HepG2 (cell line): Measurements from ENCODE around the gene BRIP1. TPM values are rescaled to one million over a fixed set of nuclear protein-coding genes. Genes with fewer than 3 reads are reported as not detected.
A peak's percentile ranks its signal among the peaks of the same experiment; 100 is the strongest.

Source experiments
- ATAC-seq: fragments of 200-7000 bp; cut with Tn5 transposase; 3 replicates; pipeline ENCODE4 v1.9.1; 2020; ENCODE audit warnings: mild to moderate bottlenecking, moderate library complexity
- BruUV-seq: library from RNA; stranded (reverse); fragments of 400-500 nt; replicated peaks from 2 replicates; lab custom pipeline; 2021; lab: Mats Ljungman, UMichigan
- CTCF ChIA-PET: fragments of 300-600 bp; formaldehyde crosslinking; extraction: SDS; loops from one replicate; lab custom pipeline; 2021; ENCODE audit warnings: low total read pairs, inconsistent platforms, low intra/inter-chr PET ratio; lab: Yijun Ruan, JAX
- POLR2A ChIA-PET: fragments of 350-600 bp; sonication (Branson Sonifier 250); formaldehyde crosslinking; loops from one replicate; lab custom pipeline; 2020; ENCODE audit warnings: antibody characterized with exemption, inconsistent platforms; lab: Yijun Ruan, JAX
- DNase-seq: peaks from one replicate; pipeline ENCODE4 v3.0.0-alpha.2; 2015; ENCODE audit warnings: low spot score
- FAIRE-seq: peaks from 3 replicates; lab custom pipeline; 2011; peaks lifted over from hg19 to GRCh38; lab: Jason Lieb, UNC
- H2AFZ ChIP-seq: one replicate; pipeline ENCODE4 v1.6.1; 2011; ENCODE audit warnings: low read length, inconsistent platforms
- H3K27ac ChIP-seq: fragments of 300-600 bp; 3 replicates; pipeline ENCODE4 v1.8.0; 2011; ENCODE audit warnings: mixed run types, mild to moderate bottlenecking, mixed read lengths, low read length, inconsistent platforms; ENCODE audit not compliant: insufficient read depth; ENCODE audit errors: extremely low read length
- H3K27me3 ChIP-seq, 2 experiments: fragments of 200-600 bp in 1 of 2; 2 replicates in 1 of 2; 3 replicates in 1 of 2; pipeline versions ENCODE4 v1.6.0 to v1.8.0; 2011; ENCODE audit warnings: low read length in 2 of 2, mild to moderate bottlenecking in 2 of 2, moderate library complexity in 2 of 2, inconsistent platforms in 1 of 2; ENCODE audit not compliant: insufficient read depth in 2 of 2, control insufficient read depth in 1 of 2
- H3K36me3 ChIP-seq, 2 experiments: fragments of 200-600 bp in 1 of 2; replicated peaks in 1 of 2; 2 replicates in 1 of 2; 3 replicates in 1 of 2; pipeline versions ENCODE4 v1.5.1 to v1.8.0; 2011; ENCODE audit warnings: low read length in 2 of 2, inconsistent platforms in 1 of 2; ENCODE audit not compliant: insufficient read depth in 2 of 2, control insufficient read depth in 1 of 2
- H3K4me1 ChIP-seq: 2 replicates; pipeline ENCODE4 v1.5.1; 2012; ENCODE audit warnings: low read length, inconsistent platforms; ENCODE audit not compliant: insufficient read depth
- H3K4me2 ChIP-seq: 2 replicates; pipeline ENCODE4 v1.6.0; 2011; ENCODE audit warnings: low read depth, low read length, inconsistent platforms
- H3K4me3 ChIP-seq, 3 experiments: fragments of 200-600 bp in 1 of 3; sonication (generic), shearing (Covaris generic) in 1 of 3; replicated peaks in 1 of 3; 2 replicates each; pipeline ENCODE4 v1.5.1; 2011 to 2016; ENCODE audit warnings: low read length in 3 of 3, inconsistent platforms in 2 of 3, low read depth in 2 of 3, mild to moderate bottlenecking in 2 of 3, control low read depth in 1 of 3, mixed read lengths in 1 of 3; ENCODE audit not compliant: insufficient read depth in 1 of 3
- H3K79me2 ChIP-seq: one replicate; pipeline ENCODE4 v1.6.1; 2011; ENCODE audit warnings: low read length, inconsistent platforms; ENCODE audit not compliant: insufficient read depth
- H3K9ac ChIP-seq: 2 replicates; pipeline ENCODE4 v1.6.0; 2011; ENCODE audit warnings: mild to moderate bottlenecking, low read depth, low read length, inconsistent platforms; ENCODE audit not compliant: insufficient read depth
- H3K9me3 ChIP-seq: 2 replicates; pipeline ENCODE4 v1.5.1; 2012; ENCODE audit warnings: mild to moderate bottlenecking, low read length
- H4K20me1 ChIP-seq: 2 replicates; pipeline ENCODE4 v1.6.0; 2011; ENCODE audit warnings: inconsistent platforms, mild to moderate bottlenecking, low read length, moderate library complexity; ENCODE audit not compliant: insufficient read depth
- ATM ChIP-seq: fragments of 450-650 bp; IDR thresholded peaks from 2 replicates; pipeline ENCODE4 v1.7.1; 2017; ENCODE audit warnings: mild to moderate bottlenecking, borderline replicate concordance
- FOSL2 ChIP-seq: sonication (generic); formaldehyde crosslinking; IDR thresholded peaks from 2 replicates; pipeline ENCODE4 v1.4.0; 2020; ENCODE audit warnings: missing genetic modification reagents
- KDM6A ChIP-seq: IDR thresholded peaks from 2 replicates; pipeline ENCODE4 v1.6.1; 2016; ENCODE audit warnings: low read depth
- KLF16 ChIP-seq, 2 experiments: sonication (generic) in 1 of 2; formaldehyde crosslinking in 1 of 2; IDR thresholded peaks; 2 replicates each; pipeline versions ENCODE4 v1.6.1 to v1.8.0; 2016 to 2023; ENCODE audit warnings: missing genetic modification reagents in 2 of 2, missing compliant biosample characterization in 1 of 2
- RAD21 ChIP-seq: fragments of 450-650 bp; formaldehyde crosslinking; IDR thresholded peaks from 2 replicates; pipeline ENCODE4 v1.5.0; 2020; ENCODE audit warnings: mild to moderate bottlenecking
- ZFP41 ChIP-seq: sonication (generic); formaldehyde crosslinking; IDR thresholded peaks from 2 replicates; pipeline ENCODE4 v1.4.0; 2020; ENCODE audit warnings: mild to moderate bottlenecking, missing genetic modification reagents, borderline replicate concordance
- ZNF124 ChIP-seq: sonication (generic); formaldehyde crosslinking; IDR thresholded peaks from 2 replicates; pipeline ENCODE4 v1.4.0; 2020; ENCODE audit warnings: missing genetic modification reagents
- WGBS: methylation state at CpG from one replicate; pipeline ENCODE4 v1.1.6; 2017; ENCODE audit warnings: low lambda C conversion rate; 5-methylcytosine and 5-hydroxymethylcytosine counted together
- in situ Hi-C: cut with HindIII; loops from 2 replicates; pipeline ENCODE4 v1.10.0; 2017; ENCODE audit warnings: low pct_unique_long_range_greater_than_20kb; ENCODE audit not compliant: extremely low pct_ligation_motif_present
- intact Hi-C: fragments of 100-400 bp; cut with micrococcal nuclease; formaldehyde crosslinking; loops from one replicate; pipeline ENCODE4 v1.10.0; 2022; ENCODE audit not compliant: unreplicated experiment
- polyA plus RNA-seq, 8 experiments: library from polyadenylated mRNA; depleted of rRNA in 3 of 8; stranded (reverse) in 7 of 8; unstranded in 1 of 8; fragments of >200 nt; fragmentation: Illumina TruSeq in 4 of 8; extraction: Trizol in 4 of 8; gene quantifications; 2 replicates each; pipeline versions ENCODE4 v1.2.1 to v1.2.3, GENCODE V29; 2011 to 2016; ENCODE audit warnings: low read depth in 4 of 8, missing spikeins in 1 of 8, mixed read lengths in 1 of 8; ENCODE audit not compliant: insufficient read depth in 1 of 8
- total RNA-seq, 5 experiments: library from RNA; depleted of rRNA; stranded (reverse); fragments of >200 nt; fragmentation: Illumina TruSeq; extraction: Trizol; gene quantifications; 2 replicates each; pipeline ENCODE4 v1.2.3, GENCODE V29; 2016; ENCODE audit warnings: low read depth in 1 of 5
- TF ChIP-seq, protein P1 (sequence below): sonication (generic); formaldehyde crosslinking; IDR thresholded peaks from 2 replicates; pipeline ENCODE4 v1.4.0; 2020; ENCODE audit warnings: mild to moderate bottlenecking, missing genetic modification reagents
- TF ChIP-seq, protein P2 (sequence below): sonication (generic); formaldehyde crosslinking; IDR thresholded peaks from 2 replicates; pipeline ENCODE4 v1.8.0; 2022; ENCODE audit warnings: mild to moderate bottlenecking, missing genetic modification reagents
- TF ChIP-seq, protein P3 (sequence below): sonication (generic); formaldehyde crosslinking; IDR thresholded peaks from 2 replicates; pipeline ENCODE4 v1.8.1; 2023; ENCODE audit warnings: mild to moderate bottlenecking, missing genetic modification reagents, borderline replicate concordance
- TF ChIP-seq, protein P4 (sequence below): sonication (generic); formaldehyde crosslinking; IDR thresholded peaks from 2 replicates; pipeline ENCODE4 v1.5.0; 2020; ENCODE audit warnings: mild to moderate bottlenecking, missing genetic modification reagents, moderate library complexity

Gene BRIP1
- total and polyA plus RNA-seq, 2 of the 13 experiments (the other 11 are each of a cell fraction or from before 2014, with no cell fraction given), result 3.8 to 27.7 TPM

DNA sequence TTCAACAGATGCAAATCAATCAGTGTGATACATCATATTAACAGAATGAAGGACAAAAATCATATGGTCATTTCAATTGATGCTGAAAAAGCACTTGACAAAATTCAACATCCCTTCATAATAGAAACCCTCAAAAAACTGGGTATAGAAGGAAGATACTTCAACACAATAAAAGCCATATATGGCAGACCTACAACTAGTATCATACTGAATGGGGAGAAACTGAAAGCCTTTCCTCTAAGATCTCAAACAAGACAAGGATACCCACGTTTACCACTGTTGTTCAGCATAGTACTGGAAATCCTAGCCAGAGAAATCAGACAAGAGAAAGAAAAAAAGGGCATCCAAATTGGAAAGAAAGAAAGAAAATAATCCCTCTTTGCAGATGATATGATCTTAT lies 225.2 kb downstream of the BRIP1 start:
- FAIRE-seq (no peak), ATAC-seq (no peak), DNase-seq (no peak)
- TF ChIP-seq, protein P1, sequence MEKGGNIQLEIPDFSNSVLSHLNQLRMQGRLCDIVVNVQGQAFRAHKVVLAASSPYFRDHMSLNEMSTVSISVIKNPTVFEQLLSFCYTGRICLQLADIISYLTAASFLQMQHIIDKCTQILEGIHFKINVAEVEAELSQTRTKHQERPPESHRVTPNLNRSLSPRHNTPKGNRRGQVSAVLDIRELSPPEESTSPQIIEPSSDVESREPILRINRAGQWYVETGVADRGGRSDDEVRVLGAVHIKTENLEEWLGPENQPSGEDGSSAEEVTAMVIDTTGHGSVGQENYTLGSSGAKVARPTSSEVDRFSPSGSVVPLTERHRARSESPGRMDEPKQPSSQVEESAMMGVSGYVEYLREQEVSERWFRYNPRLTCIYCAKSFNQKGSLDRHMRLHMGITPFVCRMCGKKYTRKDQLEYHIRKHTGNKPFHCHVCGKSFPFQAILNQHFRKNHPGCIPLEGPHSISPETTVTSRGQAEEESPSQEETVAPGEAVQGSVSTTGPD (CRISPR knock-in tag), result no peak
- TF ChIP-seq, protein P2, sequence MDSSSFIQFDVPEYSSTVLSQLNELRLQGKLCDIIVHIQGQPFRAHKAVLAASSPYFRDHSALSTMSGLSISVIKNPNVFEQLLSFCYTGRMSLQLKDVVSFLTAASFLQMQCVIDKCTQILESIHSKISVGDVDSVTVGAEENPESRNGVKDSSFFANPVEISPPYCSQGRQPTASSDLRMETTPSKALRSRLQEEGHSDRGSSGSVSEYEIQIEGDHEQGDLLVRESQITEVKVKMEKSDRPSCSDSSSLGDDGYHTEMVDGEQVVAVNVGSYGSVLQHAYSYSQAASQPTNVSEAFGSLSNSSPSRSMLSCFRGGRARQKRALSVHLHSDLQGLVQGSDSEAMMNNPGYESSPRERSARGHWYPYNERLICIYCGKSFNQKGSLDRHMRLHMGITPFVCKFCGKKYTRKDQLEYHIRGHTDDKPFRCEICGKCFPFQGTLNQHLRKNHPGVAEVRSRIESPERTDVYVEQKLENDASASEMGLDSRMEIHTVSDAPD (CRISPR knock-in tag), result no peak
- Histone ChIP-seq H3K4me1 (no peaks in the 10 kb centered on the region), H3K27ac (no peak overlapping the region), H3K4me2 (no peak overlapping the region), H3K79me2 (no peaks in the 10 kb centered on the region), H3K27me3 (no peaks in the 10 kb centered on the region; a peak in 1 of 5 replicates), H3K9ac (no peak overlapping the region), H3K9me3 (peaks cover 5% of the 10 kb centered on the region; the same call in 1 of the 2 replicates), H3K4me3 (no peak overlapping the region), H3K36me3 (no peaks in the 10 kb centered on the region), H2AFZ (no peak overlapping the region), H4K20me1 (no peaks in the 10 kb centered on the region)
- BruUV-seq, result no TSS peak
- POLR2A ChIA-PET, result no interaction called here
- in situ Hi-C loops (loop anchor here (5.0 to 10.0 kb wide), 2 partner anchors 199 to 467 kb away; no protein-coding TSS in a partner anchor), intact Hi-C loops (no loop called here)
- 2% methylated on average over 1 of the region's 1 CpG for WGBS
- CTCF ChIA-PET, result interaction anchor here (3.5 kb wide), 1 partner anchor 199 kb away, joined by 73 read pairs; no protein-coding TSS in a partner anchor

DNA sequence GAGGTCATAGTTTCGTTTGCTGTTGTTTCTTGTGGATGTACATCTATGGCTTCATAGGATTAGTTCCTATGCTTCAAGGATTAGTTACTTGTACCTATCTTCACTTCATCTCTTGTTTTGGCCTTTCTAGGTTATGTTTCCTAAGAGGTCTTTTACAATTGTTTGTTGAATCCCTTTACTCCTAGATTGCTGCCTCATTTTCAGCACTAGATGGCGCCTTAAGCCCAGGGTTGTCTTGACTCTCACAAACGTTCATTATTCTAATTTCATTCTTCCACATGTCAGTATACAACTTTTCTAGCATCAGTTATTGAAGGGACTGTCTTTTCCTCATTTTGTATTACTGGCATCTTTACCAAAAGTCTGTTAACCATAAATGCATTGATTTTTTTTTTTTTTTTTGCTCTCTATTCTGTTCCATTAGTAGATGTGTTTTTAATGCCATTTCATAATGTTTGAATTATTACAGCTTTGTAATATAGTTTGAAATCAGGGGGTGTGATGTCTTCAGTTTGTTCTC lies 227.4 kb downstream of the BRIP1 start:
- ChIA-PET CTCF (interaction anchor here (1.1 to 3.5 kb wide), 3 partner anchors 198 to 473 kb away, joined by 3 to 73 read pairs (median 8); no protein-coding TSS in a partner anchor), POLR2A (no interaction called here)
- BruUV-seq, result no TSS peak
- no peaks in the 10 kb centered on the region for H3K79me2 ChIP-seq
- no peaks in the 10 kb centered on the region for H3K36me3 ChIP-seq
- H3K4me3 ChIP-seq, result no peak overlapping the region
- in situ Hi-C loops (loop anchor here (5.0 to 10.0 kb wide), 2 partner anchors 201 to 469 kb away; no protein-coding TSS in a partner anchor), intact Hi-C loops (loop anchor here (1.0 to 2.0 kb wide), 5 partner anchors 51 to 473 kb away; no protein-coding TSS in a partner anchor)
- FAIRE-seq, result peak; percentile 92
- no peaks in the 10 kb centered on the region for H3K4me1 ChIP-seq
- H4K20me1 ChIP-seq, result no peaks in the 10 kb centered on the region
- no peak overlapping the region for H3K9ac ChIP-seq
- H2AFZ ChIP-seq, result no peak overlapping the region
- H3K27me3 ChIP-seq, result no peaks in the 10 kb centered on the region
- H3K27ac ChIP-seq, result no peak overlapping the region
- peaks cover 5% of the 10 kb centered on the region; the same call in 1 of the 2 replicates for H3K9me3 ChIP-seq
- peak; percentile 62 for DNase-seq
- H3K4me2 ChIP-seq, result no peak overlapping the region
- ATAC-seq, result peak; percentile 58
- WGBS, result under 1% methylated on average over 3 of the region's 3 CpGs
- TF ChIP-seq FOSL2 (CRISPR knock-in tag), result no peak
- peak; percentile 23; the same call in 1 of the 2 replicates for TF ChIP-seq ZNF124
- 0 out of 4 replicates have a peak, but pooled peaks of 1 of the 2 experiments have one; percentile 59 for TF ChIP-seq KLF16 (CRISPR knock-in tag; IDR thresholded peaks at IDR 0.05)
- no peak for TF ChIP-seq KDM6A (CRISPR knock-in tag)
- no peak for TF ChIP-seq ZFP41 (CRISPR knock-in tag)
- peak; percentile 83 for TF ChIP-seq RAD21 (CRISPR knock-in tag)
- TF ChIP-seq, protein P3, sequence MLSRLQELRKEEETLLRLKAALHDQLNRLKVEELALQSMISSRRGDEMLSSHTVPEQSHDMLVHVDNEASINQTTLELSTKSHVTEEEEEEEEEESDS, result no peak
- no peak for TF ChIP-seq ATM
- TF ChIP-seq, protein P4, sequence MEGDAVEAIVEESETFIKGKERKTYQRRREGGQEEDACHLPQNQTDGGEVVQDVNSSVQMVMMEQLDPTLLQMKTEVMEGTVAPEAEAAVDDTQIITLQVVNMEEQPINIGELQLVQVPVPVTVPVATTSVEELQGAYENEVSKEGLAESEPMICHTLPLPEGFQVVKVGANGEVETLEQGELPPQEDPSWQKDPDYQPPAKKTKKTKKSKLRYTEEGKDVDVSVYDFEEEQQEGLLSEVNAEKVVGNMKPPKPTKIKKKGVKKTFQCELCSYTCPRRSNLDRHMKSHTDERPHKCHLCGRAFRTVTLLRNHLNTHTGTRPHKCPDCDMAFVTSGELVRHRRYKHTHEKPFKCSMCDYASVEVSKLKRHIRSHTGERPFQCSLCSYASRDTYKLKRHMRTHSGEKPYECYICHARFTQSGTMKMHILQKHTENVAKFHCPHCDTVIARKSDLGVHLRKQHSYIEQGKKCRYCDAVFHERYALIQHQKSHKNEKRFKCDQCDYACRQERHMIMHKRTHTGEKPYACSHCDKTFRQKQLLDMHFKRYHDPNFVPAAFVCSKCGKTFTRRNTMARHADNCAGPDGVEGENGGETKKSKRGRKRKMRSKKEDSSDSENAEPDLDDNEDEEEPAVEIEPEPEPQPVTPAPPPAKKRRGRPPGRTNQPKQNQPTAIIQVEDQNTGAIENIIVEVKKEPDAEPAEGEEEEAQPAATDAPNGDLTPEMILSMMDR (CRISPR knock-in tag), result peak; percentile 91
